A549 (cell line): ENCODE data around the gene PKN3. TPM values are rescaled to one million over a fixed set of nuclear protein-coding genes. Genes with fewer than 3 reads are reported as not detected.

Experiments used
- ATAC-seq, 2 experiments: fragments of 200-7000 bp in 1 of 2; fragments of >200 bp in 1 of 2; cut with Nextera tagmentation in 1 of 2; cut with Tn5 transposase in 1 of 2; 3 replicates each; pipeline versions ENCODE4 v1.8.0 to v1.9.1; 2018 to 2020; ENCODE audit warnings: mild to moderate bottlenecking in 1 of 2, moderate library complexity in 1 of 2
- CTCF ChIA-PET: fragments of 300-600 bp; sonication (Branson Sonifier 250); formaldehyde crosslinking; extraction: SDS; loops from one replicate; lab custom pipeline; 2021; ENCODE audit warnings: antibody characterized with exemption, inconsistent platforms; lab: Yijun Ruan, JAX
- POLR2A ChIA-PET: fragments of 350-600 bp; formaldehyde crosslinking; extraction: SDS; loops from one replicate; lab custom pipeline; 2021; ENCODE audit warnings: antibody characterized with exemption, inconsistent platforms; lab: Yijun Ruan, JAX
- DNase-seq, 2 experiments: peaks; one replicate each; pipeline versions ENCODE4 v3.0.0 to v3.0.0-alpha.2; 2011 to 2016; ENCODE audit warnings: low read depth in 1 of 2, low spot score in 1 of 2
- FAIRE-seq: peaks from 2 replicates; lab custom pipeline; 2011; peaks lifted over from hg19 to GRCh38; lab: Jason Lieb, UNC
- H3K27ac ChIP-seq, 2 experiments: fragments of >200 bp; sonication (Bioruptor Twin); formaldehyde crosslinking; 3 replicates each; pipeline ENCODE4 v1.5.1; 2016 to 2017
- H3K4me1 ChIP-seq: fragments of >200 bp; sonication (Bioruptor Twin); formaldehyde crosslinking; 3 replicates; pipeline ENCODE4 v1.6.1; 2016
- H3K4me2 ChIP-seq: fragments of >200 bp; sonication (Bioruptor Twin); formaldehyde crosslinking; 3 replicates; pipeline ENCODE4 v1.6.1; 2016
- H3K4me3 ChIP-seq: fragments of >200 bp; sonication (Bioruptor Twin); formaldehyde crosslinking; 3 replicates; pipeline ENCODE4 v1.5.1; 2016
- H3K9me3 ChIP-seq: fragments of >200 bp; sonication (Bioruptor Twin); formaldehyde crosslinking; 3 replicates; pipeline ENCODE4 v1.6.1; 2016
- CBX8 ChIP-seq: fragments of 200-600 bp; sonication (generic); IDR thresholded peaks from 2 replicates; pipeline ENCODE4 v1.6.1; 2016
- CEBPB ChIP-seq, 2 experiments: fragments of >200 bp in 1 of 2; sonication (Bioruptor Twin) in 1 of 2; formaldehyde crosslinking in 1 of 2; IDR thresholded peaks; 2 replicates each; pipeline ENCODE4 v1.6.1; 2012 to 2016
- CHD2 ChIP-seq: fragments of 150-350 bp; IDR thresholded peaks from 2 replicates; pipeline ENCODE4 v1.6.1; 2014; ENCODE audit warnings: low read length; ENCODE audit not compliant: partially characterized antibody
- EP300 ChIP-seq, 2 experiments: fragments of >200 bp; sonication (Bioruptor Twin); formaldehyde crosslinking; IDR thresholded peaks; 2 replicates in 1 of 2; 3 replicates in 1 of 2; pipeline ENCODE4 v1.6.1; 2016 to 2017
- FOSB ChIP-seq: fragments of 250-450 bp; sonication (Bioruptor Pico); IDR thresholded peaks from 2 replicates; pipeline ENCODE4 v1.5.0; 2020; ENCODE audit warnings: mild to moderate bottlenecking, moderate library complexity
- HES2 ChIP-seq: fragments of >200 bp; sonication (Bioruptor Twin); formaldehyde crosslinking; IDR thresholded peaks from 2 replicates; pipeline ENCODE4 v1.6.1; 2016
- HEYL ChIP-seq: fragments of 250-450 bp; sonication (Bioruptor Pico); IDR thresholded peaks from 2 replicates; pipeline ENCODE4 v1.8.0; 2021; ENCODE audit warnings: mild to moderate bottlenecking, moderate library complexity
- HMGXB4 ChIP-seq: fragments of 250-450 bp; sonication (Bioruptor Pico); IDR thresholded peaks from 2 replicates; pipeline ENCODE4 v1.5.0; 2021; ENCODE audit warnings: mild to moderate bottlenecking, moderate library complexity, borderline replicate concordance
- HOXB13 ChIP-seq: fragments of 250-450 bp; sonication (Bioruptor Pico); IDR thresholded peaks from 2 replicates; pipeline ENCODE4 v1.5.0; 2020; ENCODE audit warnings: low read depth, mild to moderate bottlenecking, moderate library complexity
- HOXB5 ChIP-seq: fragments of 250-450 bp; sonication (Bioruptor Pico); IDR thresholded peaks from 2 replicates; pipeline ENCODE4 v1.5.0; 2020; ENCODE audit warnings: mild to moderate bottlenecking, moderate library complexity
- KDM1A ChIP-seq: fragments of 200-600 bp; sonication (generic); IDR thresholded peaks from 2 replicates; pipeline ENCODE4 v1.6.1; 2016; ENCODE audit warnings: low read depth, mild to moderate bottlenecking
- MAZ ChIP-seq: fragments of 150-350 bp; IDR thresholded peaks from 2 replicates; pipeline ENCODE4 v1.6.1; 2014; ENCODE audit warnings: antibody characterized with exemption, low read depth, low read length, borderline replicate concordance
- POLR2A ChIP-seq: IDR thresholded peaks from 2 replicates; pipeline ENCODE4 v1.6.1; 2012; ENCODE audit warnings: mild to moderate bottlenecking, low read length
- RAD21 ChIP-seq, 2 experiments: fragments of >200 bp in 1 of 2; sonication (Bioruptor Twin) in 1 of 2; formaldehyde crosslinking in 1 of 2; IDR thresholded peaks in 1 of 2; conservative IDR thresholded peaks in 1 of 2; 2 replicates in 1 of 2; 3 replicates in 1 of 2; pipeline ENCODE4 v1.6.1; 2012 to 2018; ENCODE audit warnings: inconsistent platforms in 1 of 2
- ZNF302 ChIP-seq: fragments of 250-450 bp; sonication (Bioruptor Pico); IDR thresholded peaks from 2 replicates; pipeline ENCODE4 v1.9.0; 2021; ENCODE audit warnings: inconsistent platforms, mild to moderate bottlenecking, moderate library complexity
- WGBS: methylation state at CpG from one replicate; pipeline ENCODE4 v1.1.6; 2017; ENCODE audit errors: missing lambda C conversion rate; 5-methylcytosine and 5-hydroxymethylcytosine counted together
- polyA plus RNA-seq, 4 experiments: library from polyadenylated mRNA; depleted of rRNA in 3 of 4; stranded (reverse); fragments of >200 nt; fragmentation: RNase III in 1 of 4; extraction: RNeasy Plus Mini Kit Qiagen cat#74134 plus additional on column Dnase treatment in 1 of 4; gene quantifications; 2 replicates in 3 of 4; 3 replicates in 1 of 4; pipeline ENCODE4 v1.2.3, GENCODE V29; 2011 to 2017

The PKN3 gene
- polyA plus RNA-seq, 2 of the 4 experiments (the other 2 are of a cell fraction): 9.0 to 14.1 TPM

- H3K4me3 ChIP-seq: peak overlapping the region; percentile 81
- peak overlapping the region; percentile 93 for H3K4me2 ChIP-seq
- no peaks in the 10 kb centered on the region for H3K9me3 ChIP-seq
- ChIA-PET CTCF (interaction anchor here (0.8 to 3.4 kb wide), 7 partner anchors 8 to 94 kb away, joined by 3 to 18 read pairs (median 4); partner anchors contain the start of gene ENDOG), POLR2A (interaction anchor here (0.6 to 1.4 kb wide), 11 partner anchors 8 to 223 kb away, joined by 3 to 11 read pairs (median 4); partner anchors contain the start of genes DOLK, ENDOG, NUP188 and SET)
- ATAC-seq (peak; percentile 64 to 73), FAIRE-seq (no peak), DNase-seq (peak; percentile 83 to 91)
- H3K27ac ChIP-seq: peak overlapping the region; percentile 68 to 87
- TF ChIP-seq CBX8 (no peak), RAD21 (conservative IDR thresholded peaks at IDR 0.05 in 1 of 2, IDR thresholded peaks at IDR 0.05 in 1 of 2) (no peak), POLR2A (peak; percentile 49)
- 28% methylated on average over 10 of the region's 10 CpGs for WGBS
- peaks cover 14% of the 10 kb centered on the region for H3K4me1 ChIP-seq
These were observed 22.5 kb downstream of the PKN3 start for GRCh38 chr9:128724744-128725211.

GRCh38 chr9:128727640-128728248 is 25.4 kb downstream of the PKN3 start:
- Histone ChIP-seq H3K9me3 (no peaks in the 10 kb centered on the region), H3K4me1 (peaks cover 10% of the 10 kb centered on the region), H3K4me3 (no peak overlapping the region), H3K27ac (no peak overlapping the region), H3K4me2 (no peak overlapping the region)
- no peak for TF ChIP-seq HEYL (CRISPR knock-in tag)
- TF ChIP-seq CEBPB (IDR thresholded peaks at IDR 0.05): no peak
- no peak for TF ChIP-seq HES2
- TF ChIP-seq HOXB5 (CRISPR knock-in tag): no peak
- no peak for TF ChIP-seq HMGXB4 (CRISPR knock-in tag)
- no peak for TF ChIP-seq KDM1A
- TF ChIP-seq EP300 (IDR thresholded peaks at IDR 0.05): no peak
- no peak for TF ChIP-seq MAZ
- CTCF ChIA-PET: interaction anchor here (1.6 to 3.4 kb wide), 2 partner anchors 26 to 93 kb away, joined by 4 to 9 read pairs; partner anchors contain the start of gene PKN3
- ATAC-seq: no peak
- no peak for FAIRE-seq
- POLR2A ChIA-PET: no interaction called here
- 94% methylated on average over 5 of the region's 5 CpGs for WGBS
- DNase-seq: no peak

GRCh38 chr9:128728298-128728697 is 26.0 kb downstream of the PKN3 start:
- CTCF ChIA-PET: interaction anchor here (0.6 to 1.6 kb wide), 2 partner anchors 26 to 64 kb away, joined by 3 to 4 read pairs; partner anchors contain the start of gene PKN3
- FAIRE-seq: no peak
- Histone ChIP-seq H3K27ac (no peak overlapping the region), H3K9me3 (no peaks in the 10 kb centered on the region), H3K4me1 (peaks cover 4% of the 10 kb centered on the region; the same call in 2 of the 3 replicates), H3K4me2 (no peak overlapping the region), H3K4me3 (no peak overlapping the region)
- no peak for ATAC-seq
- DNase-seq: no peak
- 67% methylated on average over 7 of the region's 7 CpGs for WGBS
- POLR2A ChIA-PET: no interaction called here
- TF ChIP-seq FOSB: no peak
- no peak for TF ChIP-seq HEYL (CRISPR knock-in tag)
- TF ChIP-seq HOXB13: no peak
- no peak for TF ChIP-seq CBX8

GRCh38 chr9:128729302-128729701 is 27.0 kb downstream of the PKN3 start:
- Histone ChIP-seq H3K4me1 (0 out of 3 replicates have a peak, but pooled peaks cover 3% of the 10 kb centered on the region), H3K9me3 (no peaks in the 10 kb centered on the region), H3K4me2 (no peak overlapping the region), H3K4me3 (no peak overlapping the region), H3K27ac (no peak overlapping the region)
- ChIA-PET CTCF (interaction anchor here (0.6 to 1.6 kb wide), 3 partner anchors 27 to 261 kb away, joined by 4 to 6 read pairs (median 5); partner anchors contain the start of gene PKN3), POLR2A (no interaction called here)
- DNase-seq: no peak
- ATAC-seq: no peak
- TF ChIP-seq CHD2 (no peak), ZNF302 (CRISPR knock-in tag) (no peak)
- FAIRE-seq: no peak
- WGBS: 77% methylated on average over 5 of the region's 5 CpGs
